ENCODE results near the gene MOSPD3. TPM values are rescaled to one million over a fixed set of nuclear protein-coding genes. Genes with fewer than 3 reads are reported as not detected.

The MOSPD3 gene
- total and polyA plus RNA-seq, 2 of the 13 experiments (the other 11 are each of a cell fraction or from before 2014, with no cell fraction given), result 7.6 to 8.8 TPM

DNA sequence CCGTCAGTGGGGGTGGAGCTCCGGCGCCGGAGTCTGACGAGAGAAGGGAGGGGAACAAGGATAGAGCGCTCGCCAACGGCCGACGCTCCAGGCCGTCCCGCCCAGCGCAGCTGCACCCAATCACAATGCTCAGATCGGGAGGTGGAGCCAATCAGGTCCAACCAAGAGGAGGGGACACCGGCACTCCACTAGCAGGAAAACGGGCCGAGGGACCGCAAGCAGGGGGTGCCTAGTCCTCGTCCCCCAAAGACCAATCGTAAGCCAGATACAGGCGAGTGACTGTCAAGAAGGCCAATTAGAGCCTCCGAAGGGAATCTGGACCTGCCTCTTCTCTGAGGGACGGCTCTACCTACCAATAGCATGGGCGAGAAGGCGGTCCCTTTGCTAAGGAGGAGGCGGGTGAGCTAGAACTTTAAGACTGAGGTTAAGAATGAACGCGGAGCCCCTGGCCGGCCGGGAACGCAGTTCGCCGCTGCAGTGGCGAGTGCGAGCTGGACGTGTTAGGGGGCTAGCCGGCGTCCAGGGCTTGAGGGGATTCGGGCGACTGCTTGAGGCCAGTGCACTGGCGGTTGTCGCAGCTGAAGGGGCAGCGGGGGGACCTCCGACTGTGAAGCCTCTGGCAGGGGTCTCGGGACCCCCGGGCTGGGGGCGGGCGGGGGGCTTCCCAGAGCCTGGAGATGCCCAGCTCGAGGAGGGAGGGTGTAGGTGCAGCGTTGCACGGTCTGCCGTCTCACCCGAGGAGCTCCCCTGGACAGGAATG, 25.9 kb upstream of the MOSPD3 start, which contains the start of gene FBXO24 (continued):
- TF ChIP-seq ZNF335 (CRISPR knock-in tag; IDR thresholded peaks at IDR 0.05) (0 out of 2 replicates have a peak, but pooled peaks have one; percentile 12), ASH2L (IDR thresholded peaks at IDR 0.05; ENCODE audit: insufficient read length, low read depth, low read length) (peak; percentile 40), ZFY (CRISPR knock-in tag; IDR thresholded peaks at IDR 0.05) (peak; percentile 20), POLR2G (IDR thresholded peaks at IDR 0.05; ENCODE audit: low read depth, low read length) (peak; percentile 23), ZNF253 (CRISPR knock-in tag; IDR thresholded peaks at IDR 0.05; ENCODE audit: borderline replicate concordance) (no peak), ZNF256 (CRISPR knock-in tag; conservative IDR thresholded peaks at IDR 0.05) (no peak), RARG (CRISPR knock-in tag; IDR thresholded peaks at IDR 0.05; ENCODE audit: low read depth) (no peak), ZFP41 (CRISPR knock-in tag; IDR thresholded peaks at IDR 0.05; ENCODE audit: borderline replicate concordance) (no peak), NRL (CRISPR knock-in tag; IDR thresholded peaks at IDR 0.05; ENCODE audit: borderline replicate concordance) (0 out of 2 replicates have a peak, but pooled peaks have one; percentile 54), SP5 (CRISPR knock-in tag; IDR thresholded peaks at IDR 0.05; ENCODE audit: borderline replicate concordance, low read depth) (0 out of 2 replicates have a peak, but pooled peaks have one; percentile 6), POLR2A (IDR thresholded peaks at IDR 0.05; ENCODE audit: insufficient read depth in 1 of 2, low read depth in 2 of 2, low read length in 2 of 2) (peak in 1 of 2 experiments; percentile 80; a peak in 2 of 4 replicates), TBL1XR1 (IDR thresholded peaks at IDR 0.05; ENCODE audit: borderline replicate concordance, low read length, partially characterized antibody) (no peak), NFYB (CRISPR knock-in tag; IDR thresholded peaks at IDR 0.05) (peak; percentile 96), MAZ (IDR thresholded peaks at IDR 0.05; ENCODE audit: borderline replicate concordance, low read depth, low read length) (peak; percentile 64; the same call in 1 of the 2 replicates), MAZ (CRISPR knock-in tag; IDR thresholded peaks at IDR 0.05; ENCODE audit: low read depth) (no peak; the same call in none of the 2 replicates), RFXAP (CRISPR knock-in tag; IDR thresholded peaks at IDR 0.05; ENCODE audit: borderline replicate concordance) (peak; percentile 96), HNF4A (CRISPR knock-in tag; IDR thresholded peaks at IDR 0.05) (0 out of 2 replicates have a peak, but pooled peaks have one; percentile 1), DMAP1 (CRISPR knock-in tag; IDR thresholded peaks at IDR 0.05) (peak; percentile 27; the same call in 1 of the 2 replicates), ZNF12 (CRISPR knock-in tag; IDR thresholded peaks at IDR 0.05) (no peak), ISL2 (CRISPR knock-in tag; IDR thresholded peaks at IDR 0.05) (peak; percentile 19), NFKBIZ (CRISPR knock-in tag; IDR thresholded peaks at IDR 0.05) (no peak), NONO (IDR thresholded peaks at IDR 0.05) (no peak), NONO (CRISPR knock-in tag; conservative IDR thresholded peaks at IDR 0.05) (peak; percentile 36; the same call in 1 of the 2 replicates), MBD4 (IDR thresholded peaks at IDR 0.05; ENCODE audit: borderline replicate concordance, low read length) (no peak), NFYC (CRISPR knock-in tag; IDR thresholded peaks at IDR 0.05) (peak; percentile 98), ZNF136 (CRISPR knock-in tag; IDR thresholded peaks at IDR 0.05; ENCODE audit: low read depth) (no peak), HCFC1 (IDR thresholded peaks at IDR 0.05; ENCODE audit: low read depth, low read length) (0 out of 2 replicates have a peak, but pooled peaks have one; percentile 13), NFE2 (CRISPR knock-in tag; IDR thresholded peaks at IDR 0.05) (no peak)
- TF ChIP-seq, protein P1, sequence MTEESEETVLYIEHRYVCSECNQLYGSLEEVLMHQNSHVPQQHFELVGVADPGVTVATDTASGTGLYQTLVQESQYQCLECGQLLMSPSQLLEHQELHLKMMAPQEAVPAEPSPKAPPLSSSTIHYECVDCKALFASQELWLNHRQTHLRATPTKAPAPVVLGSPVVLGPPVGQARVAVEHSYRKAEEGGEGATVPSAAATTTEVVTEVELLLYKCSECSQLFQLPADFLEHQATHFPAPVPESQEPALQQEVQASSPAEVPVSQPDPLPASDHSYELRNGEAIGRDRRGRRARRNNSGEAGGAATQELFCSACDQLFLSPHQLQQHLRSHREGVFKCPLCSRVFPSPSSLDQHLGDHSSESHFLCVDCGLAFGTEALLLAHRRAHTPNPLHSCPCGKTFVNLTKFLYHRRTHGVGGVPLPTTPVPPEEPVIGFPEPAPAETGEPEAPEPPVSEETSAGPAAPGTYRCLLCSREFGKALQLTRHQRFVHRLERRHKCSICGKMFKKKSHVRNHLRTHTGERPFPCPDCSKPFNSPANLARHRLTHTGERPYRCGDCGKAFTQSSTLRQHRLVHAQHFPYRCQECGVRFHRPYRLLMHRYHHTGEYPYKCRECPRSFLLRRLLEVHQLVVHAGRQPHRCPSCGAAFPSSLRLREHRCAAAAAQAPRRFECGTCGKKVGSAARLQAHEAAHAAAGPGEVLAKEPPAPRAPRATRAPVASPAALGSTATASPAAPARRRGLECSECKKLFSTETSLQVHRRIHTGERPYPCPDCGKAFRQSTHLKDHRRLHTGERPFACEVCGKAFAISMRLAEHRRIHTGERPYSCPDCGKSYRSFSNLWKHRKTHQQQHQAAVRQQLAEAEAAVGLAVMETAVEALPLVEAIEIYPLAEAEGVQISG (CRISPR knock-in tag; IDR thresholded peaks at IDR 0.05), result peak; percentile 9; the same call in 1 of the 2 replicates
- TF ChIP-seq, protein P2, sequence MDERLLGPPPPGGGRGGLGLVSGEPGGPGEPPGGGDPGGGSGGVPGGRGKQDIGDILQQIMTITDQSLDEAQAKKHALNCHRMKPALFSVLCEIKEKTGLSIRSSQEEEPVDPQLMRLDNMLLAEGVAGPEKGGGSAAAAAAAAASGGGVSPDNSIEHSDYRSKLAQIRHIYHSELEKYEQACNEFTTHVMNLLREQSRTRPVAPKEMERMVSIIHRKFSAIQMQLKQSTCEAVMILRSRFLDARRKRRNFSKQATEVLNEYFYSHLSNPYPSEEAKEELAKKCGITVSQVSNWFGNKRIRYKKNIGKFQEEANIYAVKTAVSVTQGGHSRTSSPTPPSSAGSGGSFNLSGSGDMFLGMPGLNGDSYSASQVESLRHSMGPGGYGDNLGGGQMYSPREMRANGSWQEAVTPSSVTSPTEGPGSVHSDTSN (CRISPR knock-in tag; IDR thresholded peaks at IDR 0.05), result peak; percentile 100
